ENCODE results near the gene MYO1D.

The MYO1D gene

GRCh38 chr17:32520737-32521404 is 356.1 kb downstream of the MYO1D start:
- DNase-seq, result no peak

- DNase-seq, result no peak
Measured at GRCh38 chr17:32520104-32520701, 356.7 kb downstream of the MYO1D start.

- no peak for DNase-seq
Measured at GRCh38 chr17:32519228-32520103, 357.5 kb downstream of the MYO1D start.

DNA sequence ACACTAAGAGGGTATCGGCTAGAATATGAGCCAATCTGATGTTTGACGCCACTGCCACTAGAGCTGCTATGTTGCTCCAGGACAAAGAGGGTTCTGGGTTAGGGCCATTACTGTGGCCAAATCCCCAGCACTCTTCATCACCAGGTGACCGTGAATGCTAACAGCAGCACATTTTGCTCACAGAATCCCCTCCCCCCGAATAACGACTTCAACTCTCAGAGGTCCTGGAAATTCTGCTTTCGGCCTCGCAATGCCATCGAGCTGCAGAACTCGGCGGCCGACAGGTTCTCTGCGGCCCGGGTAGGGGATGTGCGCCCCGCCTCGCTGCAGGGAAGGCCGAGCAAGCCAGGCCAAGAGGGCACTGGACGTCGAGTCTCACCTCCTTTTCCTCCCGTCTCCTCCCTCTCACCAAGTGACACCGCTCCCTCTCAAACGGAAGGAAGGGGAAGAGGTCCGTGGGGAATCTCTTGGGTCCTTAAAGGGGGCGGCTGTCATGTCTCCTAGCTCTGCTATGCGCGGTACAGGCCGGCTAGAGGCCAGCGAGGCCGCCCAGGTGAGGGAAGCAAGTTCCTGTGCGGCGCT is 358.2 kb downstream of the MYO1D start:
- no peak for DNase-seq

GRCh38 chr17:32517982-32518381 is 358.9 kb downstream of the MYO1D start:
- DNase-seq, result no peak

- no peak for DNase-seq
Measured at GRCh38 chr17:32516940-32517701, 359.8 kb downstream of the MYO1D start.

DNA sequence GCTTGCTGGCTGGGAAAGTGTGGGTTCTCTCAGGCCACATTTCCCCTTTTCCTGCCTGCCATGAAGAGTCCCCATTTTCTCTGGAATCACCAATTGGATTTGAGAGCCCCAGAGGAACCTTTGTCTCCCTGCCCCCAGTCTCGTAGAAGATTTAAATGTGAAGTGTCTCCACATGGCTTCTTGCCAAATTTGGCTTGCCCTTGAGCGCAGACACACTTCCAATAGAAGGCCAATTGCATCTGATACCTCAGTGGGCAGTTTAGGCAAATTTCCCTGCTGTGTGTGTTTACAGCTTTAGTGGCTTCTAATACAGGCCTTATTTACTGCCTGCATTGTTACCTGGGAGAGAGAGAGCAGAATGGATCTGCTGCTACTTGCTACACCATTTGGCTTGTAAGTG is 360.5 kb downstream of the MYO1D start:
- no peak for DNase-seq

DNA sequence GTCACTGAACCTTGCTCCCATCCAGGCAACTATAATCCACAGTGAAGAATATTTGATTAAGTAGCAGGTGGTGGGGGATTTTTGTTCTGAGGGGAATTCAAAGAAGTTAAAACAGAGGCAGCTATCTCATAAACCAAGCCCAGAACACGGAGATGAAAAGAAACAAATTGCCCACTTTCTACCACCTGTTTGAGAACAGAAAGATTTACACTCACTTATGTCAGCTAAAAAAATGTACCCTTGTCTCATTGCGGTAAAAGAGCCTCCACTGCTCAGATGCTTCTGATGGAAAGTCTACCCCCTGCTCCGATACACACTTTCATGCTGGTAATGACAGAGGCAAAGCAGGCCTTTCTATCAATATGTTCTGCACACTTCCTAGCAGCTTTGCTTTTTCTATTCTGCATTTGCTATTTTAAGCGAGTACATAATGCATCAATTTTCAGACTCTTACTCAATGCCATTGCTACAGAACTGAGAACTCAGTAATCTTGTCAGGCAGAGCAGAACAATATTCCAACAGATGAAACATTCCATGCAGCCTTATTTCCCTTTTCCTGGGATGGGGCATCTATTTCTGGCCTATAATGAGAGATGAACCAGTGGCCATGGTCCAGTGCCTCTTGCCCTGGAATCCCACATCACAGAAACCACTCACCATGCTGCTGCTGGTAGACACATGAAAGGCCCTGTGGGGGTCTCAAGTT is 361.1 kb downstream of the MYO1D start:
- DNase-seq, result no peak

DNA sequence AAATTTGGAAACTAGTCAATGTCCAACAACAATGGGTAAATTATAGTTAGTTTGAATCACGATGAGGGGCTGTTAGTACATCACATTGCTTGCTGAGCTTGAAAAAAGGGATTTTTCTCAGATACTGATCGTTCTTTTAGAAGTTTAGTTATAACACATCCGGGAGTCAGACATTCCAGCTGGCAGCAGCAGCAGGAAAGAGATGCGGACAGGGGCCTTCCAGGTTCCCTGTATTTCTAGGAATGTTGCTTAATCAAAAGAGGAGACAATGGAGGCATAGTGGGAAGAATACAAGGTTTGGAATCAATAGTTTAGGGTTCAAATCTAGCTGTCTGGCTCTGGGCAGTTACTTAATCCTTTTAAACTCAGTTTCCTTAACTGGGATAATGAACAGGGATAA is 362.3 kb downstream of the MYO1D start:
- DNase-seq, result no peak

- no peak for DNase-seq
Measured at GRCh38 chr17:32513579-32513978, 363.3 kb downstream of the MYO1D start.

GRCh38 chr17:32512328-32512727 is 364.6 kb downstream of the MYO1D start:
- DNase-seq, result no peak

- DNase-seq, result no peak
Measured at GRCh38 chr17:32510466-32510865, 366.5 kb downstream of the MYO1D start.

- DNase-seq, result no peak
Measured at GRCh38 chr17:32508926-32509325, 368.0 kb downstream of the MYO1D start.

GRCh38 chr17:32504166-32504990 is 372.5 kb downstream of the MYO1D start:
- DNase-seq, result no peak

- no peak for DNase-seq
Measured at GRCh38 chr17:32503251-32504165, 373.4 kb downstream of the MYO1D start.

DNA sequence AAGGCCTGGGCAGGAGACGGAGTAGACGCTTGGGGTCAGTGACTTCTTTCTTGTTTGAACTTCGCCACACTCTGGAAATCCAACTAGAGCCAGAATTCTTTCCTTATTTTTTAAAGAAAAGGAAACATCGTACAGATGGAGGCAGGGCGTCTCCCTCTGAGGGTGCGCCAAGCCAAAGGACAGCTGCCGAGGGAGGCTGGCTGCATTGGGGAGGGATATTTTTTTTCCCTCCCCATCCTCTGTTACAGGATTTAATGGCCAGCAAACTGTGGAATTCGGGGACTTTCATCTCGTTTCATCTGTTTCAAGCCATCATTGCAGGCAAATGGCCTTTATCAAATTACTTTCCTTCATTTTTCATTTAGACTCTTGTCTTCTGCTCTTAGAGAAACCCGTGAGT is 374.2 kb downstream of the MYO1D start:
- no peak for DNase-seq

GRCh38 chr17:32502013-32502412 is 374.9 kb downstream of the MYO1D start:
- no peak for DNase-seq

DNA sequence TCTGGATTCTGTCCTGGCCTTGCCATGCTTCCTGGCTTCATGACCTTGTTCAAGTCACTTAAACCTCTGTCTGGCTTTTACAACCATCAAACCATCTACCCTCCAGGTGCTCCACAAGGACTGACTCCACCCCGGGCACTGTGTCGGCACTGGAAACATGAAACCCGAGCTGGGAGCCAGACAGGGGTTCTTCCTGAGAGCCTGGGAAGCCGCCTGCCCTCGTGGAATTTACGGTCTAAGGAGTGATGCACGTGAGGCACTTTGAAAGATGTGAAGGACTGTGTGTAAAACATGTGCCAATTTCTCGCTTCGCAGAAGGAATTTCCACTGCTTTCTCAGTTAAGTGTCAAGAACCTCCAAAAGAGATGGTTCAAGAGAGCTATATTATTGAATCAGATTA is 378.5 kb downstream of the MYO1D start:
- no peak for DNase-seq

- no peak for DNase-seq
Measured at GRCh38 chr17:32497431-32498205, 379.3 kb downstream of the MYO1D start.

All from Kasumi-1 (cell line).